BE2C (cell line): ENCODE measurements around the gene HDAC4.
"Not testable (repeated sequence)": the region's sequence is repeated elsewhere in the genome, so short reads cannot be mapped to it uniquely, and the experiment has no call there.

Experiments
- DNase-seq: peaks from one replicate; pipeline ENCODE4 v3.0.0-alpha.2; 2020
- H3K27me3 ChIP-seq: fragments of 250-450 bp; sonication (Bioruptor Pico); 2 replicates; pipeline ENCODE4 v1.5.1; 2020; ENCODE audit warnings: mild to moderate bottlenecking
- H3K36me3 ChIP-seq: fragments of 250-450 bp; sonication (Bioruptor Pico); 2 replicates; pipeline ENCODE4 v1.5.1; 2020; ENCODE audit warnings: mild to moderate bottlenecking
- H3K4me1 ChIP-seq: fragments of 250-450 bp; sonication (Bioruptor Pico); 2 replicates; pipeline ENCODE4 v1.5.1; 2020
- H3K4me3 ChIP-seq: 2 replicates; pipeline ENCODE4 v1.5.1; 2011; ENCODE audit warnings: low read depth, low read length
- H3K9me3 ChIP-seq: fragments of 250-450 bp; sonication (Bioruptor Pico); 2 replicates; pipeline ENCODE4 v1.5.1; 2020
- TF ChIP-seq, protein P1 (sequence below): IDR thresholded peaks from 2 replicates; pipeline ENCODE4 v1.5.1; 2012; ENCODE audit warnings: mild to moderate bottlenecking, low read depth, low read length

HDAC4 gene

DNA sequence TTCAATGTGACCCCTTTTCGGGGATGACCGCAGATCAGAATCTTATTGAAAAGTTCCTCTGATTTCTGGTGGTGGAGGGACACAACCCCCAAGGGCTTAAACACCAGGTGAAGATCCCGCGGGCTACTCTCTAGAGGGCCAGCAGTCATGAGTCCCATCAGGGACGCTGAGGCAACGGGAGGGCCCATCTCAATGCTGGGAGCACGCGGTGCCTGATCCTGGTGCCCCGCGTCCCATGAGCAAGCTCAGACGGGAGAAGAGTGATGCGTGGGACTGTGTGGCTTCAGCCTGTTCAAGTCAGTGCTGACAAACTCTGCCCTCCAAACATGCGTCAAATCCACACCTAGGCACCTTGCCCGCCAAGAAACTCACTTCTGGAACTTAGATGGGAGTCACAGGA lies 328.0 kb downstream of the HDAC4 start:
- Histone ChIP-seq H3K4me3 (no peak overlapping the region), H3K4me1 (no peaks in the 10 kb centered on the region), H3K36me3 (peaks cover 10% of the 10 kb centered on the region), H3K27me3 (no peaks in the 10 kb centered on the region), H3K9me3 (no peaks in the 10 kb centered on the region)
- DNase-seq = no peak
- TF ChIP-seq, protein P1, sequence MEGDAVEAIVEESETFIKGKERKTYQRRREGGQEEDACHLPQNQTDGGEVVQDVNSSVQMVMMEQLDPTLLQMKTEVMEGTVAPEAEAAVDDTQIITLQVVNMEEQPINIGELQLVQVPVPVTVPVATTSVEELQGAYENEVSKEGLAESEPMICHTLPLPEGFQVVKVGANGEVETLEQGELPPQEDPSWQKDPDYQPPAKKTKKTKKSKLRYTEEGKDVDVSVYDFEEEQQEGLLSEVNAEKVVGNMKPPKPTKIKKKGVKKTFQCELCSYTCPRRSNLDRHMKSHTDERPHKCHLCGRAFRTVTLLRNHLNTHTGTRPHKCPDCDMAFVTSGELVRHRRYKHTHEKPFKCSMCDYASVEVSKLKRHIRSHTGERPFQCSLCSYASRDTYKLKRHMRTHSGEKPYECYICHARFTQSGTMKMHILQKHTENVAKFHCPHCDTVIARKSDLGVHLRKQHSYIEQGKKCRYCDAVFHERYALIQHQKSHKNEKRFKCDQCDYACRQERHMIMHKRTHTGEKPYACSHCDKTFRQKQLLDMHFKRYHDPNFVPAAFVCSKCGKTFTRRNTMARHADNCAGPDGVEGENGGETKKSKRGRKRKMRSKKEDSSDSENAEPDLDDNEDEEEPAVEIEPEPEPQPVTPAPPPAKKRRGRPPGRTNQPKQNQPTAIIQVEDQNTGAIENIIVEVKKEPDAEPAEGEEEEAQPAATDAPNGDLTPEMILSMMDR = no peak

DNA sequence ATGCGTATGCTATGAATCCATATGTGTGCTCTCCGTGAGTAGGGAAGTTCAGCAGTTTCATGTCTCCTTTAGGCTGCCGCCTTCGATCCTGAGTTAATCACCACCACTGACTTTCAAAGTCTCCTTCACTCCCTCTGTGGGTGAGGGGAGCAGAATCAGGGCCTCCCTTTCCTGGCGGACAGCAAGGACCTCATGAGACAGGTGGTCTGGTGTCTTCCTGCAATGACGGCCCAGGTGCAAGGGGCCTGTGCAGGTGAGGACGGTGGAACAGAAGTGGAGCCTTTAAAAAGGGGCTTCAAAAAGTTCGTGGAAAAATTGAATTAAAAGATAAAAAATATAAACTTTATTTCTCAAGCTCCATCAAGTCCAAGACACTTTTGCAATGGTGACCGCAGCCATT lies 330.4 kb downstream of the HDAC4 start:
- no peak overlapping the region for H3K4me3 ChIP-seq
- peaks cover 15% of the 10 kb centered on the region for H3K36me3 ChIP-seq

DNA sequence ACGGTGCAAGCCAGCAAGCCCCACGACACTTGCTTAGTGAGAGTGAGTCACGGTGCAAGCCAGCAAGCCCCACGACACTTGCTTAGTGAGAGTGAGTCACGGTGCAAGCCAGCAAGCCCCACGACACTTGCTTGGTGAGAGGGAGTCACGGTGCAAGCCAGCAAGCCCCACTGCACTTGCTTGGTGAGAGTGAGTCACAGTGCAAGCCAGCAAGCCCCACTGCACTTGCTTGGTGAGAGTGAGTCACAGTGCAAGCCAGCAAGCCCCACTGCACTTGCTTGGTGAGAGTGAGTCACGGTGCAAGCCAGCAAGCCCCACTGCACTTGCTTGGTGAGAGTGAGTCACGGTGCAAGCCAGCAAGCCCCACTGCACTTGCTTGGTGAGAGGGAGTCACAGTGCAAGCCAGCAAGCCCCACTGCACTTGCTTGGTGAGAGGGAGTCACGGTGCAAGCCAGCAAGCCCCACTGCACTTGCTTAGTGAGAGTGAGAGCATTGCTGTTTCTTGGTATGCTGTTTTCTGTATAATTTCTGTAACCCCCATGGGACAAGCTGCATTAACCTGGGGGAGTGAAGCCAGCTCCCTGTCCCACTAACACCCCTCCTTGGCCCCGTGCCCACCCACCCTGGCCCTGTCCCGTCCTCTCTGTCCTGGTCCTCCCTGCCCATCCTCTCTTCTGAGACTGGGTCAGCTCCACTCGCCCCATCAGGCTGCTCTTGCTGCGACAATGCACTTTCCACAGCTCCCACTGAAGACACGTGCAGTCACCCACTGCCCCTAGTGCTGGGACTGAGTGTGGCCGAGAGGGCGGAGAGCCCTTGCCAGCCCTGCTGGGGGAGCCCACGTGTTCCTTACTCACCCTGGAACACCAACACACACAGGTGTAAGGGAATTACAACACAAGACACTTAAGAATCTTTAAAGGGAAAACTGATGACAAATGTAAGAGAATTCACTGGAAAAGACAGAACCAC lies 331.2 kb downstream of the HDAC4 start:
- not testable (repeated sequence) for H3K9me3 ChIP-seq, H3K4me3 ChIP-seq, H3K4me1 ChIP-seq, DNase-seq, H3K27me3 ChIP-seq
- peaks cover 15% of the 10 kb centered on the region for H3K36me3 ChIP-seq

More for the DNA sequence above, 330.4 kb downstream of the HDAC4 start:
- Histone ChIP-seq H3K9me3 (no peaks in the 10 kb centered on the region), H3K27me3 (no peaks in the 10 kb centered on the region), H3K4me1 (no peaks in the 10 kb centered on the region)
- TF ChIP-seq, protein P1 = no peak
- DNase-seq = no peak

DNA sequence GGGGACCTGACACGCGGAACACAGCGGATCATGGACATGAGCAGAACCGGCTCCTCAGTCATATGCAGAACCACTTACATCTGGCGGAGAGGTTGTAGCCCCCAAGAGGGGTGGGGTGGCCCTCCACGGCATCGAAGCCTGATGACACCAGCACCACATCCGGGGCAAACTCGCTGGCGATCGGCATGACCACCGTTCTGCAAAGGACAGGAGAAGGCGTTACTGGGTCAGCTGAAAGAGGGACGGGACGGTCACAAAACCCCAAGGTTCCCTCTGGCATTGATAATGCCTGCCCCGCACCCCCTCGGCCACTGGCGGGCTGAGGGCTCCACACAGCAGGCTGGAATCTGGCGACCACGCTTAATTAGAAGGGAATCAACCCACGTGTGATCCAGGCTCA lies 332.4 kb downstream of the HDAC4 start:
- TF ChIP-seq, protein P1 = no peak

DNA sequence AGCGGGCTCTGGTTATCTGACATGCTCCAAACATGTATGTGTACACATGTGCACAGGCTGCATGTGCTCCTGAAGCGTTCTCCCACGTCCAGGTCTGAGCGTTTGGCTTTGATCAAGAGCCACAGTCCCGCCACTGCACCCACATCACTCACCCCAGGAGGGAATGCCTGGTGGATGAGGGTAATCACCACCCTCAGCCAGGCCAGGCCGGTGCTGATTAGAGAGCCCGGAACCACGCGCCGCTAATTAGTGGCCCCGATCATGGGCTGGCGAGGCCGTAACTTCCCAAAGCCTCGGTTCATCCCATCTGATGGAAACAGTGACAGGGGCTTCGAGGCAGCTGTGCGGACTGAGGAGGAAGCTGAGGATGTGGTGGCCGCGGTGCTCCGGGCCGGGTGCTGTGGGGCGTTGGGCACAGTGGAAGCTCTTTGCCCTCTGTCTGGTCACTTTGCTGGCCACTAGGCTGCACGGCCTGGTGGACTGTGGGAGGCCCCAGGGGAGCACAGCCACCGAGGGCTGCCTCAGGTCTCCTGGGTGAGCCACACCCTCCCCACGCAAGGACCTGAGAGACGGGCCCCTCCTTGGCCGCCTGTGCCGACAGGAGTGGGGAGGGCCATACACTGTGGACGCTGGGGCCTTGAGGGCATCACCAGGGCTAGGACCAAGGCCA lies 333.5 kb downstream of the HDAC4 start:
- DNase-seq = no peak
- no peaks in the 10 kb centered on the region for H3K4me1 ChIP-seq
- TF ChIP-seq, protein P1 = no peak
- H3K27me3 ChIP-seq = no peaks in the 10 kb centered on the region
- H3K9me3 ChIP-seq = no peaks in the 10 kb centered on the region
- H3K4me3 ChIP-seq = no peak overlapping the region
- H3K36me3 ChIP-seq = peaks cover 19% of the 10 kb centered on the region

More for the DNA sequence above, 332.4 kb downstream of the HDAC4 start:
- Histone ChIP-seq H3K27me3 (no peaks in the 10 kb centered on the region), H3K4me1 (no peaks in the 10 kb centered on the region), H3K4me3 (no peak overlapping the region), H3K9me3 (no peaks in the 10 kb centered on the region), H3K36me3 (peaks cover 19% of the 10 kb centered on the region)
- no peak for DNase-seq

DNA sequence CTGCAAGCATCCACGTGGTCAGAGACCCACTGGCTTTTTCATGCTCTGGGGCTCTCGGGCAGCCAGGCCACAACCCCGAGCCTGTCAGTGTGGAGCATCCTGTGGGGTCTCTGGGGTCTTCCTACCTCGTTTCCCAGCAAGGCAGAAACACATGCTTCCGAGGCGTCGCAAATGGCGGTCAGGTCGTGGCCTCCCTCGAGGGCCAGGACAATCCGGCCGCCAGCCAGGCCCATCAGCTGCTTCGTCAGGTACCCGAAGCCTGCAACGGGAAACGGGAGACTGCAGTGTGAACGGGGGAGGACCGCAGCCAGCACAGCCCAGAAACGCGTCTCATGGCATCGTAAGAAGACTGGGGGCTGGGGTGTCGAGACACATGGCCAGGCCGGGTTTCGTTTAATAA lies 334.2 kb downstream of the HDAC4 start:
- no peak overlapping the region for H3K4me3 ChIP-seq
- H3K36me3 ChIP-seq = peaks cover 19% of the 10 kb centered on the region
- no peaks in the 10 kb centered on the region for H3K4me1 ChIP-seq
- H3K27me3 ChIP-seq = no peaks in the 10 kb centered on the region
- TF ChIP-seq, protein P1 = no peak
- no peaks in the 10 kb centered on the region for H3K9me3 ChIP-seq
- no peak for DNase-seq
